Measurements from ENCODE around the gene AFMID. TPM values are rescaled to one million over a fixed set of nuclear protein-coding genes. Genes with fewer than 3 reads are reported as not detected.
A peak's percentile ranks its signal among the peaks of the same experiment; 100 is the strongest.

The AFMID gene
- total and polyA plus RNA-seq, 2 of the 8 experiments (the other 6 are each of a cell fraction or from before 2014, with no cell fraction given), result 49.0 to 53.0 TPM

GRCh38 chr17:78226055-78226758, 39.0 kb downstream of the AFMID start:
- Histone ChIP-seq H4K8ac (ENCODE audit: extremely low read depth, insufficient read depth, low read length) (0 out of 2 replicates have a peak overlapping the region, but pooled peaks have one; percentile 6), H3K4me2 (ENCODE audit: insufficient read depth in 1 of 2, low read depth in 2 of 2, low read length in 2 of 2) (no peak overlapping the region), H3K23me2 (ENCODE audit: low read depth, low read length) (no peaks in the 10 kb centered on the region), H3K79me1 (ENCODE audit: low read depth, low read length) (no peaks in the 10 kb centered on the region), H3K14ac (ENCODE audit: insufficient read length) (no peak overlapping the region), H3K56ac (replicated peaks; ENCODE audit: insufficient read length, low read depth, low read length) (no peak overlapping the region), H3K4me1 (replicated peaks in 1 of 4; ENCODE audit: control insufficient read depth in 3 of 4, insufficient read depth in 4 of 4, low read length in 3 of 4) (peaks cover 0 to 3% (median 2%) of the 10 kb centered on the region in 4 experiments; a peak in 5 of 7 replicates), H3K4ac (replicated peaks; ENCODE audit: insufficient read length, low read depth, low read length) (no peak overlapping the region), H3K4me3 (ENCODE audit: extremely low read depth in 1 of 4, insufficient read depth in 2 of 4, low read depth in 3 of 4, low read length in 4 of 4) (no peak overlapping the region), H4K91ac (replicated peaks; ENCODE audit: insufficient read length, low read length) (no peak overlapping the region), H4K20me1 (replicated peaks in 1 of 2; ENCODE audit: control insufficient read depth in 1 of 2, insufficient read depth in 2 of 2, low read length in 2 of 2) (peaks cover 0 to 1% of the 10 kb centered on the region in 2 experiments), H2BK12ac (ENCODE audit: low read depth, low read length) (no peak overlapping the region), H3K18ac (ENCODE audit: extremely low read depth, low read length) (no peak overlapping the region), H2BK5ac (ENCODE audit: low read depth, low read length) (no peak overlapping the region), H2AK5ac (ENCODE audit: low read depth, low read length) (no peak overlapping the region), H4K5ac (ENCODE audit: insufficient read length, low read depth, low read length) (no peak overlapping the region), H3K9me3 (ENCODE audit: insufficient read depth in 2 of 2, low read depth in 1 of 2, low read length in 1 of 2) (no peaks in the 10 kb centered on the region), H2BK20ac (ENCODE audit: low read length) (no peak overlapping the region), H3K79me2 (ENCODE audit: control insufficient read depth in 1 of 2, insufficient read depth in 2 of 2, low read length in 2 of 2) (no peaks in the 10 kb centered on the region), H2BK120ac (replicated peaks; ENCODE audit: low read depth, low read length) (no peak overlapping the region), H3K23ac (ENCODE audit: insufficient read length) (no peak overlapping the region), H3K27me3 (replicated peaks in 1 of 4; ENCODE audit: control insufficient read depth in 3 of 4, extremely low read depth in 1 of 4, insufficient read depth in 3 of 4, low read length in 3 of 4) (peaks cover 0 to 10% (median 7%) of the 10 kb centered on the region in 4 experiments; a peak in 6 of 7 replicates), H3K36me3 (ENCODE audit: control insufficient read depth in 2 of 4, insufficient read depth in 4 of 4, low read length in 3 of 4) (peaks cover 13 to 25% (median 22%) of the 10 kb centered on the region in 4 experiments), H3K9ac (replicated peaks in 1 of 4; ENCODE audit: extremely low read depth in 1 of 4, low read depth in 3 of 4, low read length in 3 of 4) (no peak overlapping the region), H3K27ac (ENCODE audit: low read depth, low read length) (no peak overlapping the region), H2AFZ (ENCODE audit: low read length) (no peak overlapping the region), H2BK15ac (ENCODE audit: low read length) (no peak overlapping the region)
- ChIA-PET CTCF (ENCODE audit: partially characterized antibody) (interaction anchor here (0.7 to 3.3 kb wide), 10 partner anchors 11 to 209 kb away, joined by 3 to 27 read pairs (median 3); partner anchors contain the start of genes AFMID and TK1), POLR2A (ENCODE audit: partially characterized antibody) (interaction anchor here (1.1 to 4.1 kb wide), 15 partner anchors 8 to 202 kb away, joined by 3 to 19 read pairs (median 4); partner anchors contain the start of genes AFMID and TK1)
- TF ChIP-seq SP1 (IDR thresholded peaks at IDR 0.05; ENCODE audit: low read depth, low read length) (no peak), CHD2 (IDR thresholded peaks at IDR 0.05; ENCODE audit: low read length) (no peak), MAFK (IDR thresholded peaks at IDR 0.05; ENCODE audit: low read depth, low read length) (peak; percentile 61; the same call in 1 of the 2 replicates), EZH2 (IDR thresholded peaks at IDR 0.05; ENCODE audit: low read depth, low read length, severe bottlenecking) (no peak), NRF1 (IDR thresholded peaks at IDR 0.05; ENCODE audit: low read depth, low read length) (no peak), YY1 (IDR thresholded peaks at IDR 0.05; ENCODE audit: low read depth, low read length) (no peak), CBX8 (IDR thresholded peaks at IDR 0.05; ENCODE audit: borderline replicate concordance, low read depth, low read length) (no peak), POLR2AphosphoS5 (IDR thresholded peaks at IDR 0.05; ENCODE audit: low read depth, low read length) (no peak), POLR2A (IDR thresholded peaks at IDR 0.05; ENCODE audit: control extremely low read depth in 1 of 2, low read depth in 2 of 2, low read length in 2 of 2) (0 out of 3 replicates have a peak, but pooled peaks of 1 of the 2 experiments have one; percentile 23), SP4 (IDR thresholded peaks at IDR 0.05; ENCODE audit: low read length) (no peak), SP2 (IDR thresholded peaks at IDR 0.05; ENCODE audit: low read length) (no peak), PHF8 (conservative IDR thresholded peaks at IDR 0.05; ENCODE audit: low read depth, low read length) (no peak)
- TF ChIP-seq, protein P1, sequence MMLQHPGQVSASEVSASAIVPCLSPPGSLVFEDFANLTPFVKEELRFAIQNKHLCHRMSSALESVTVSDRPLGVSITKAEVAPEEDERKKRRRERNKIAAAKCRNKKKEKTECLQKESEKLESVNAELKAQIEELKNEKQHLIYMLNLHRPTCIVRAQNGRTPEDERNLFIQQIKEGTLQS (IDR thresholded peaks at IDR 0.05; ENCODE audit: insufficient read depth, low read depth, low read length), result no peak
- no peak for FAIRE-seq
- no peak for DNase-seq (ENCODE audit: low read depth in 1 of 2, low spot score in 2 of 2)
- WGBS, 2 experiments (ENCODE audit: extremely low coverage in 1 of 2, insufficient coverage in 1 of 2, insufficient read length in 1 of 2, insufficient replicate concordance in 2 of 2, low coverage in 1 of 2, low lambda C conversion rate in 2 of 2, missing lambda C conversion rate in 1 of 2), result 79% methylated on average over 12 of the region's 12 CpGs; no CpG with 5 or more reads in 1 of the 2 experiments

Measured in H1 (cell line).